DND-41 (cell line): Measurements from ENCODE around the gene KAT6B.

Source experiments
- ATAC-seq: fragments of 200-7000 bp; cut with Tn5 transposase; 3 replicates; pipeline ENCODE4 v1.9.1; 2021; ENCODE audit warnings: low read depth; ENCODE audit not compliant: insufficient read depth
- DNase-seq: peaks from one replicate; pipeline ENCODE4 v3.0.0-alpha.2; 2020
- H2AFZ ChIP-seq: 2 replicates; pipeline ENCODE4 v1.6.0; 2012; ENCODE audit warnings: low read depth, low read length
- H3K27ac ChIP-seq: 2 replicates; pipeline ENCODE4 v1.5.1; 2012; ENCODE audit warnings: low read length, inconsistent platforms
- H3K27me3 ChIP-seq: fragments of 200-600 bp; sonication (generic); 2 replicates; pipeline ENCODE4 v1.6.0; 2012; ENCODE audit warnings: low read length, mild to moderate bottlenecking, inconsistent platforms; ENCODE audit not compliant: insufficient read depth, poor library complexity
- H3K36me3 ChIP-seq: 2 replicates; pipeline ENCODE4 v1.5.1; 2012; ENCODE audit warnings: low read length, inconsistent platforms; ENCODE audit not compliant: insufficient read depth
- H3K4me1 ChIP-seq: 2 replicates; pipeline ENCODE4 v1.5.1; 2012; ENCODE audit warnings: mild to moderate bottlenecking, low read length; ENCODE audit not compliant: insufficient read depth
- H3K4me2 ChIP-seq: 2 replicates; pipeline ENCODE4 v1.6.0; 2012; ENCODE audit warnings: mild to moderate bottlenecking, moderate library complexity, low read length, inconsistent platforms; ENCODE audit not compliant: insufficient read depth
- H3K4me3 ChIP-seq, 2 experiments: fragments of 200-600 bp in 1 of 2; shearing (Covaris generic) in 1 of 2; 2 replicates each; pipeline ENCODE4 v1.5.1; 2012 to 2016; ENCODE audit warnings: inconsistent platforms in 2 of 2, low read length in 2 of 2, mild to moderate bottlenecking in 2 of 2, low read depth in 1 of 2, moderate library complexity in 1 of 2
- H3K79me2 ChIP-seq: 2 replicates; pipeline ENCODE4 v1.6.0; 2012; ENCODE audit warnings: low read length, inconsistent platforms; ENCODE audit not compliant: insufficient read depth
- H3K9ac ChIP-seq: 2 replicates; pipeline ENCODE4 v1.6.0; 2012; ENCODE audit warnings: low read depth, mild to moderate bottlenecking, inconsistent platforms, low read length, moderate library complexity
- H3K9me3 ChIP-seq: 2 replicates; pipeline ENCODE4 v1.5.1; 2012; ENCODE audit warnings: low read length, moderate library complexity, mild to moderate bottlenecking, inconsistent platforms; ENCODE audit not compliant: insufficient read depth, severe bottlenecking
- H4K20me1 ChIP-seq: 2 replicates; pipeline ENCODE4 v1.6.0; 2012; ENCODE audit warnings: low read length; ENCODE audit not compliant: insufficient read depth
- CTCF ChIP-seq: IDR thresholded peaks from 2 replicates; pipeline ENCODE4 v1.5.1; 2012; ENCODE audit warnings: borderline replicate concordance, low read length, moderate library complexity, mild to moderate bottlenecking; ENCODE audit not compliant: poor library complexity, severe bottlenecking; ENCODE audit errors: extremely low read depth
- EZH2 ChIP-seq: IDR thresholded peaks from 3 replicates; pipeline ENCODE4 v1.6.1; 2012; ENCODE audit warnings: borderline replicate concordance, low read depth, mild to moderate bottlenecking, moderate library complexity, low read length, inconsistent platforms; ENCODE audit not compliant: severe bottlenecking

Gene KAT6B

GRCh38 chr10:75042292-75042974 is 216.0 kb downstream of the KAT6B start:
- DNase-seq (no peak), ATAC-seq (no peak)
- no peak overlapping the region for H3K4me2 ChIP-seq
- H3K27me3 ChIP-seq = no peaks in the 10 kb centered on the region
- no peak overlapping the region for H3K9ac ChIP-seq
- no peak overlapping the region for H3K27ac ChIP-seq
- no peak overlapping the region for H2AFZ ChIP-seq
- no peak overlapping the region for H3K4me3 ChIP-seq
- no peaks in the 10 kb centered on the region for H4K20me1 ChIP-seq
- TF ChIP-seq EZH2 = no peak
- no peaks in the 10 kb centered on the region for H3K79me2 ChIP-seq
- no peaks in the 10 kb centered on the region for H3K9me3 ChIP-seq
- H3K36me3 ChIP-seq = no peaks in the 10 kb centered on the region
- no peaks in the 10 kb centered on the region for H3K4me1 ChIP-seq

GRCh38 chr10:75043256-75044131 is 217.1 kb downstream of the KAT6B start:
- Histone ChIP-seq H3K9me3 (no peaks in the 10 kb centered on the region), H3K4me1 (no peaks in the 10 kb centered on the region), H3K4me3 (no peak overlapping the region), H3K4me2 (no peak overlapping the region), H3K36me3 (no peaks in the 10 kb centered on the region), H3K79me2 (no peaks in the 10 kb centered on the region), H3K9ac (no peak overlapping the region), H3K27me3 (no peaks in the 10 kb centered on the region), H4K20me1 (no peaks in the 10 kb centered on the region), H2AFZ (no peak overlapping the region), H3K27ac (no peak overlapping the region)
- ATAC-seq (no peak), DNase-seq (no peak)
- no peak for TF ChIP-seq EZH2
- TF ChIP-seq CTCF = no peak

GRCh38 chr10:75048669-75049098 is 222.3 kb downstream of the KAT6B start:
- ATAC-seq (no peak), DNase-seq (no peak)
- Histone ChIP-seq H3K4me2 (no peak overlapping the region), H3K27me3 (no peaks in the 10 kb centered on the region), H3K9ac (no peak overlapping the region), H2AFZ (no peak overlapping the region), H3K36me3 (no peaks in the 10 kb centered on the region), H3K4me3 (no peak overlapping the region), H3K79me2 (no peaks in the 10 kb centered on the region), H4K20me1 (no peaks in the 10 kb centered on the region), H3K27ac (no peak overlapping the region), H3K9me3 (no peaks in the 10 kb centered on the region), H3K4me1 (no peaks in the 10 kb centered on the region)
- no peak for TF ChIP-seq CTCF
- TF ChIP-seq EZH2 = no peak
